WTC11 (cell line): ENCODE results near the gene CNST.

ENCODE experiments used
- CBFB ChIP-seq: sonication (generic); formaldehyde crosslinking; IDR thresholded peaks from 2 replicates; pipeline ENCODE4 v1.8.1; 2022; ENCODE audit warnings: mild to moderate bottlenecking, low read depth, missing genetic modification reagents
- ESRRA ChIP-seq: sonication (generic); formaldehyde crosslinking; IDR thresholded peaks from 2 replicates; pipeline ENCODE4 v1.8.1; 2022; ENCODE audit warnings: mild to moderate bottlenecking, missing genetic modification reagents, borderline replicate concordance
- FOXJ3 ChIP-seq: sonication (generic); formaldehyde crosslinking; IDR thresholded peaks from 2 replicates; pipeline ENCODE4 v1.9.0; 2021; ENCODE audit warnings: missing genetic modification reagents, mild to moderate bottlenecking, borderline replicate concordance
- NFE2L1 ChIP-seq: sonication (generic); formaldehyde crosslinking; IDR thresholded peaks from 2 replicates; pipeline ENCODE4 v1.8.1; 2023; ENCODE audit warnings: missing genetic modification reagents
- TF ChIP-seq, protein P1 (sequence below): fragments of 200-600 bp; IDR thresholded peaks from 2 replicates; pipeline ENCODE4 v1.8.0; 2022; ENCODE audit warnings: antibody characterized with exemption
- TF ChIP-seq, protein P2 (sequence below): sonication (generic); formaldehyde crosslinking; IDR thresholded peaks from 2 replicates; pipeline ENCODE4 v1.8.0; 2022; ENCODE audit warnings: mild to moderate bottlenecking, missing genetic modification reagents
- TF ChIP-seq, protein P3 (sequence below): sonication (generic); formaldehyde crosslinking; IDR thresholded peaks from 2 replicates; pipeline ENCODE4 v1.8.1; 2023; ENCODE audit warnings: mild to moderate bottlenecking, missing genetic modification reagents, moderate library complexity
- TF ChIP-seq, protein P4 (sequence below): sonication (generic); formaldehyde crosslinking; IDR thresholded peaks from 2 replicates; pipeline ENCODE4 v1.8.0; 2022; ENCODE audit warnings: missing genetic modification reagents
- TF ChIP-seq, protein P5 (sequence below): sonication (generic); formaldehyde crosslinking; IDR thresholded peaks from 2 replicates; pipeline ENCODE4 v1.8.0; 2022; ENCODE audit warnings: mild to moderate bottlenecking, missing genetic modification reagents
- TF ChIP-seq, protein P6 (sequence below): sonication (generic); formaldehyde crosslinking; IDR thresholded peaks from 2 replicates; pipeline ENCODE4 v1.8.0; 2022; ENCODE audit warnings: mild to moderate bottlenecking, missing genetic modification reagents

DNA sequence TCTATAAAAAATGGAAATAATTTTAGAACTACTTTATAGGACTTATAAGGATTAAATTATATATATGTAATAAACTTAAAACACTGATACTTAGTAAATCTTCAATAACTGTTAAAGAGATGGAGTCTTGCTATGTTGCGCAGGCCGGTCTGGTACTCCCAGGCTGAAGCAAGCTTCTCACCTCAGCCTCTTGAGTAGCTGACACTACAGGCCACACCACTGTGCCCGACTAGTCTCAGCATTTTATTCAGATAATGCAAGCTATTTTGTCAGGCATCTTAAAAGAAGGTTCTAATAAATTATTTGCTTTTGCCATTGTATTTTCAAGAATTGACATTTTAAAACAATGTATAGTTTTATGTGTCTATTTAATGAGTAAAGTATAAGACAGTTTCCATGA, 20.8 kb downstream of the CNST start:
- TF ChIP-seq CBFB (CRISPR knock-in tag): no peak
- TF ChIP-seq, protein P1, sequence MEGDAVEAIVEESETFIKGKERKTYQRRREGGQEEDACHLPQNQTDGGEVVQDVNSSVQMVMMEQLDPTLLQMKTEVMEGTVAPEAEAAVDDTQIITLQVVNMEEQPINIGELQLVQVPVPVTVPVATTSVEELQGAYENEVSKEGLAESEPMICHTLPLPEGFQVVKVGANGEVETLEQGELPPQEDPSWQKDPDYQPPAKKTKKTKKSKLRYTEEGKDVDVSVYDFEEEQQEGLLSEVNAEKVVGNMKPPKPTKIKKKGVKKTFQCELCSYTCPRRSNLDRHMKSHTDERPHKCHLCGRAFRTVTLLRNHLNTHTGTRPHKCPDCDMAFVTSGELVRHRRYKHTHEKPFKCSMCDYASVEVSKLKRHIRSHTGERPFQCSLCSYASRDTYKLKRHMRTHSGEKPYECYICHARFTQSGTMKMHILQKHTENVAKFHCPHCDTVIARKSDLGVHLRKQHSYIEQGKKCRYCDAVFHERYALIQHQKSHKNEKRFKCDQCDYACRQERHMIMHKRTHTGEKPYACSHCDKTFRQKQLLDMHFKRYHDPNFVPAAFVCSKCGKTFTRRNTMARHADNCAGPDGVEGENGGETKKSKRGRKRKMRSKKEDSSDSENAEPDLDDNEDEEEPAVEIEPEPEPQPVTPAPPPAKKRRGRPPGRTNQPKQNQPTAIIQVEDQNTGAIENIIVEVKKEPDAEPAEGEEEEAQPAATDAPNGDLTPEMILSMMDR: no peak
- TF ChIP-seq, protein P2, sequence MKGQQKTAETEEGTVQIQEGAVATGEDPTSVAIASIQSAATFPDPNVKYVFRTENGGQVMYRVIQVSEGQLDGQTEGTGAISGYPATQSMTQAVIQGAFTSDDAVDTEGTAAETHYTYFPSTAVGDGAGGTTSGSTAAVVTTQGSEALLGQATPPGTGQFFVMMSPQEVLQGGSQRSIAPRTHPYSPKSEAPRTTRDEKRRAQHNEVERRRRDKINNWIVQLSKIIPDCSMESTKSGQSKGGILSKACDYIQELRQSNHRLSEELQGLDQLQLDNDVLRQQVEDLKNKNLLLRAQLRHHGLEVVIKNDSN (CRISPR knock-in tag): no peak
- no peak for TF ChIP-seq NFE2L1 (CRISPR knock-in tag)
- TF ChIP-seq ESRRA (CRISPR knock-in tag): no peak
- TF ChIP-seq, protein P3, sequence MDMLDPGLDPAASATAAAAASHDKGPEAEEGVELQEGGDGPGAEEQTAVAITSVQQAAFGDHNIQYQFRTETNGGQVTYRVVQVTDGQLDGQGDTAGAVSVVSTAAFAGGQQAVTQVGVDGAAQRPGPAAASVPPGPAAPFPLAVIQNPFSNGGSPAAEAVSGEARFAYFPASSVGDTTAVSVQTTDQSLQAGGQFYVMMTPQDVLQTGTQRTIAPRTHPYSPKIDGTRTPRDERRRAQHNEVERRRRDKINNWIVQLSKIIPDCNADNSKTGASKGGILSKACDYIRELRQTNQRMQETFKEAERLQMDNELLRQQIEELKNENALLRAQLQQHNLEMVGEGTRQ (CRISPR knock-in tag): no peak
- TF ChIP-seq, protein P4, sequence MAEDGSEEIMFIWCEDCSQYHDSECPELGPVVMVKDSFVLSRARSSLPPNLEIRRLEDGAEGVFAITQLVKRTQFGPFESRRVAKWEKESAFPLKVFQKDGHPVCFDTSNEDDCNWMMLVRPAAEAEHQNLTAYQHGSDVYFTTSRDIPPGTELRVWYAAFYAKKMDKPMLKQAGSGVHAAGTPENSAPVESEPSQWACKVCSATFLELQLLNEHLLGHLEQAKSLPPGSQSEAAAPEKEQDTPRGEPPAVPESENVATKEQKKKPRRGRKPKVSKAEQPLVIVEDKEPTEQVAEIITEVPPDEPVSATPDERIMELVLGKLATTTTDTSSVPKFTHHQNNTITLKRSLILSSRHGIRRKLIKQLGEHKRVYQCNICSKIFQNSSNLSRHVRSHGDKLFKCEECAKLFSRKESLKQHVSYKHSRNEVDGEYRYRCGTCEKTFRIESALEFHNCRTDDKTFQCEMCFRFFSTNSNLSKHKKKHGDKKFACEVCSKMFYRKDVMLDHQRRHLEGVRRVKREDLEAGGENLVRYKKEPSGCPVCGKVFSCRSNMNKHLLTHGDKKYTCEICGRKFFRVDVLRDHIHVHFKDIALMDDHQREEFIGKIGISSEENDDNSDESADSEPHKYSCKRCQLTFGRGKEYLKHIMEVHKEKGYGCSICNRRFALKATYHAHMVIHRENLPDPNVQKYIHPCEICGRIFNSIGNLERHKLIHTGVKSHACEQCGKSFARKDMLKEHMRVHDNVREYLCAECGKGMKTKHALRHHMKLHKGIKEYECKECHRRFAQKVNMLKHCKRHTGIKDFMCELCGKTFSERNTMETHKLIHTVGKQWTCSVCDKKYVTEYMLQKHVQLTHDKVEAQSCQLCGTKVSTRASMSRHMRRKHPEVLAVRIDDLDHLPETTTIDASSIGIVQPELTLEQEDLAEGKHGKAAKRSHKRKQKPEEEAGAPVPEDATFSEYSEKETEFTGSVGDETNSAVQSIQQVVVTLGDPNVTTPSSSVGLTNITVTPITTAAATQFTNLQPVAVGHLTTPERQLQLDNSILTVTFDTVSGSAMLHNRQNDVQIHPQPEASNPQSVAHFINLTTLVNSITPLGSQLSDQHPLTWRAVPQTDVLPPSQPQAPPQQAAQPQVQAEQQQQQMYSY (CRISPR knock-in tag): no peak
- TF ChIP-seq, protein P5, sequence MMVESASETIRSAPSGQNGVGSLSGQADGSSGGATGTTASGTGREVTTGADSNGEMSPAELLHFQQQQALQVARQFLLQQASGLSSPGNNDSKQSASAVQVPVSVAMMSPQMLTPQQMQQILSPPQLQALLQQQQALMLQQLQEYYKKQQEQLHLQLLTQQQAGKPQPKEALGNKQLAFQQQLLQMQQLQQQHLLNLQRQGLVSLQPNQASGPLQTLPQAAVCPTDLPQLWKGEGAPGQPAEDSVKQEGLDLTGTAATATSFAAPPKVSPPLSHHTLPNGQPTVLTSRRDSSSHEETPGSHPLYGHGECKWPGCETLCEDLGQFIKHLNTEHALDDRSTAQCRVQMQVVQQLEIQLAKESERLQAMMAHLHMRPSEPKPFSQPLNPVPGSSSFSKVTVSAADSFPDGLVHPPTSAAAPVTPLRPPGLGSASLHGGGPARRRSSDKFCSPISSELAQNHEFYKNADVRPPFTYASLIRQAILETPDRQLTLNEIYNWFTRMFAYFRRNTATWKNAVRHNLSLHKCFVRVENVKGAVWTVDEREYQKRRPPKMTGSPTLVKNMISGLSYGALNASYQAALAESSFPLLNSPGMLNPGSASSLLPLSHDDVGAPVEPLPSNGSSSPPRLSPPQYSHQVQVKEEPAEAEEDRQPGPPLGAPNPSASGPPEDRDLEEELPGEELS (CRISPR knock-in tag): no peak
- TF ChIP-seq, protein P6, sequence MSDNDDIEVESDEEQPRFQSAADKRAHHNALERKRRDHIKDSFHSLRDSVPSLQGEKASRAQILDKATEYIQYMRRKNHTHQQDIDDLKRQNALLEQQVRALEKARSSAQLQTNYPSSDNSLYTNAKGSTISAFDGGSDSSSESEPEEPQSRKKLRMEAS (CRISPR knock-in tag): no peak
- TF ChIP-seq FOXJ3 (CRISPR knock-in tag): no peak
